GM21528 (cell line): ENCODE data around the gene SYT7.

Source experiments
- ATAC-seq: cut with Tn5 transposase; IDR thresholded peaks from one replicate; pipeline ENCODE4 v1.9.1; 2021; ENCODE audit warnings: mild to moderate bottlenecking, moderate library complexity; ENCODE audit not compliant: unreplicated experiment, low FRiP score

SYT7 gene

DNA sequence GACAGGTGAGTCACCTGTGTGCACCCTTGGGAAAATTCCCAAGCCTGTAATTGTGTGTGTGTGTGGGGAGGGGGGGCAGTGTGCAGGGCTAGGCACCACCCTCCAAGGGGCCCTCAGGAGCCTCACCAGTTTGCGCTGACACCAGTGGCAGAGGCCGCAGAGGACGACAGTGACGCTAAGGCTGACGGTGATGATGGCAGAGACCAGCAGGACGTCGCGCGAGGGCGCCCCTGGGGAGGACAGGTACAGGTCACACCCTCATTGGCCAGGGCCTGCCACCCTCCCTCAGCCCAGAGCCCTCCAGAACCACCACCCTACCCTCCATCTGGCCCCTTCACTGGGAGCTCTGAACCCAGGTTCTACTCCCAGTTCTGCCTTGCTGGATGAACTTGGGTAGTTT, 24.9 kb downstream of the SYT7 start:
- no peak for ATAC-seq

- no peak for ATAC-seq
Measured at GRCh38 chr11:61555051-61555969, 25.6 kb downstream of the SYT7 start.

GRCh38 chr11:61554172-61554988, 26.5 kb downstream of the SYT7 start:
- no peak for ATAC-seq

DNA sequence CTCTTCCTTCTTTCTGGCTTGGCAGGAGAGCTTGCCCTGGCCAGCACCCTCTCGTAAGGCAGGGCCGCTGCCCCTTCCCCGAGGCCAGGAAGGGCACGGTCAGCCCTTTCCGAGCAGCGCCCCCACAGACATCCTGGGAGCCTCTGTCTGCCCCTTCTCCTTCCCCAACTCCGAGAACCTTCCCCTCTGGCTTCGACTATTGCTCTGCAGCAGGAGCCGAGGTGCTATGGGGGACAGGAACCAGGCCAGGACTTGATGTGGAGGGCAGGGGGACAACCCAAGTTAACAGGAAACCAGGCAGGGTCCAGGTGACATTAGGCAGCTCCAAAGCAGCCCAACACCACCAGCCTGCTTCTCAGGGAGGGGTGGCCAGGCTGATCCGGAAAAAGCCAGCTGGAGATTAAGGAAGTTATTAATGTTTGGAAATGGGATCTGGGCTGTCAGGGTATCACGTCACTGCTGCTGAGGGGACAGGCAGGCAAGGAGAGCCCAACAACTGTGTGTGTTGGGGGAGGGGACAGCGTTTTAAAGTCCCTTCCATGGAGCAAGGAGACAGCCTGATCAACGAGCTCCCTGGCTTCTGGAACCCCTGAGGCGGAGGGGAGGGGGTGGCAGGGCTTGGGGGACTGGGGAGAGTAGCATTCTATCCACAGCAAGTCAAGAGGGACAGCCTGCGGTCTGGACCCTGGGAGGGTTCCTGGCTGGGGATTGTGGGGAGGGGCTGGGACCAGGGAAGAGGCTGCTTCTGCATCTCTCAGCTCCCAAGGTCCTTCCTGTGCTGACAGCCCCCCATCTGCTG, 27.3 kb downstream of the SYT7 start:
- ATAC-seq = no peak

DNA sequence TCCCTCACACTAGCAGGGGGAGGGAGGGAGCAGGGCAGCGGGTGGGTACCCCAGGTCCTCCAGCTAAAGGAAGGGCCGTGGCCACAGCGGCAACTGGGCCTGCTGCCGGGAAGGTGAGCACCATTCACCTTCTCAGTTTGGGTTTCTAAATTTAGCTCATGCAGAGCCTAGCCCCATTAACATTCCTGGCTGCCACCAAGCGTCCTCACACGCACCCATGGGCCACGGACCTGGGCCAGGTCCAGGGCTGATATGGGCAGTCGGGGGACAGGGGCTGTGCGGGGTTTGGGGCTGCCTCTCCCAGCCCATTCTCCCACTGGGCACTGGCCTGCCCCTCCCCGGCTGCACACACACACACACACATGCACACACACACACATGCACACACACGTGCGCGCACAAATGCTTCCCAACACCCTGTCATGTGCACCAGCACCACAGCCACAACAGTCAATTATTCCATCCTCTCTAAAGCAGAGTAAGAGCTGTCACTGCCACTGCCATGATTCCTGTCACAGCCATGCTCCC, 28.7 kb downstream of the SYT7 start:
- no peak for ATAC-seq

DNA sequence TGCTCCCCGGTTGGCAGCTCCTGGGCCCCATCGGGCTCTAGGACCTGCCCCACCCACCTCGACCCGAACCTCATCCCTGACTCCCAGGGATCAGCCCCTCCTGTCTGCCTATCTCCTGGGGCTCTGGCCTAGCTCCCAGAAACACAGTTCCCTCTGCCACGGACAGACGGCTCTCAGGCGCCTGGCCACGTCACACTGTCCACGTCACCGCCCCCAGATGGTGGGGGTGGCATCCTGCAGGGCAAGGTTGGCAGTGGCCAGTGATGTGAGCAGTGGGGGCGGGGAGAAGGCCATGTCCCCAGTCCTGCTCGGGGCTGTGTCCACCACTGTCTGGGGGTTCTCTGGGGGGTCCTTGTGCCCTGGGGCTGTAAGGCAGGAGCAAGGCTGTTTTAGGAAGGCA, 29.2 kb downstream of the SYT7 start:
- ATAC-seq = no peak

GRCh38 chr11:61550665-61551227, 30.1 kb downstream of the SYT7 start:
- no peak for ATAC-seq

DNA sequence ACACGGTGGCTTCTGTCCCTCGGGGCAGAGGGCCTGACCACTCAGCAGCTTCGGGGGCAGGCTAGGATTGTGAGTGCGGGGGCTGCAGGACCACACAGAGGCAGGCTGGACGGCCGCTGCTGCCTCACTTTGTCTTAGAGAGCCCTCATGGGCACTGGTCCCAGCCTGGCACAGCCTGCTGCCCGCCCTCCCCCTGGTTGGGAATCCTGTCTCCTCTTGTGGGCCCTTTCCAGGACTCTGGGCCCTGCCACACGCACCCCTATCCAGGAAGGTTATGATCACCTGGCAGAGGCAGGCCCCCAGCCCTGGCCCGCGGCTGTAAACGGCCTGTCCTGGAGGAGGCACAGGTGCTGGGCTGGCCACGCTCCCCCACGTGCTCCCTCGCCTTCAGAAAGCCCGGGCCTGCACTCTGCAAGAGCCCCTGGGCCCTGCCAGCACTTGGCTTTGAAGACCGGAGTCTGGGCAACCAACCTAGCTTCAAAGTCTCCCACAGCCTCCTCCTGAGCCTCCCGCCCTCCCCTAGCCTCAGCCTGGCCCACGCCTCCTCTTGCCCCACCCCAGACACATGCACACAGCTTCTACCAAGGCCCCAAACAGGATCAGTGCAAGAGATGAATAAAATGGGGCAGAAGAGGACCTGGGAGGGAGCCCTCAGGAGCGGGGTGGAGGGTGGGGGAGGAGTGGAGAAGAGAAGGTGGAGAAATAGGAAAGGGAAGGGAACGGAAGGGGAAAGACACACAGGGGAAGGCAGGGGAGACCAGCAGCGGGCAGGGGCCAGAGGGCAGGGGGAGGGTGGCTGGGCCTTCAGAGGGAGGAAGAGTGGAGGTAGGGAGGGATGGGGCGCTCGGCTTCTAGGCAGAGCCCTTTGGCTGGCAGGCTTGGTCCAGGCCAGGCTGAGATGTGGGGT, 31.0 kb downstream of the SYT7 start:
- ATAC-seq = no peak

GRCh38 chr11:61549177-61549576, 31.7 kb downstream of the SYT7 start:
- ATAC-seq = no peak

GRCh38 chr11:61547246-61547645, 33.6 kb downstream of the SYT7 start:
- ATAC-seq = no peak

- no peak for ATAC-seq
Measured at GRCh38 chr11:61546663-61547062, 34.2 kb downstream of the SYT7 start.

DNA sequence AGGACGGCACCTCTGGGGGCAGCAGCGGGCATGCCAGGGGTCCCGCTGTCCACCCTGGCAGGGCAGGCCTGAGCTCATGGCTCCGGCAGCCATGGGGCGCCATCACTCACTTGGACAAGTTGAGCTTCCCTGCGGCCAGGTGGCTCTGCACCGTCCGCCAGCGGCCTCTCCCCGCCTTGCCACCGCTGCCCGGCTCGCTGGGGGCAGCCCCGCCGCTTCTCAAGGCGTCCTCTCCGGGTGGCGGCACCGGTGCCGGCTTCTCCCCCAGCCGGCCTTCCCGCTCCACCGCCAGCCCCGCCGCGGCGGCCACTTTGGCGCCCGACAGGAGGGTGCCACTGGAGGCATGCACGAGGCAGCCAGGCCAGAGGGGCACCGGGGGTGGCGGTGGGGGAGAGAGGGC, 35.0 kb downstream of the SYT7 start:
- ATAC-seq = no peak

DNA sequence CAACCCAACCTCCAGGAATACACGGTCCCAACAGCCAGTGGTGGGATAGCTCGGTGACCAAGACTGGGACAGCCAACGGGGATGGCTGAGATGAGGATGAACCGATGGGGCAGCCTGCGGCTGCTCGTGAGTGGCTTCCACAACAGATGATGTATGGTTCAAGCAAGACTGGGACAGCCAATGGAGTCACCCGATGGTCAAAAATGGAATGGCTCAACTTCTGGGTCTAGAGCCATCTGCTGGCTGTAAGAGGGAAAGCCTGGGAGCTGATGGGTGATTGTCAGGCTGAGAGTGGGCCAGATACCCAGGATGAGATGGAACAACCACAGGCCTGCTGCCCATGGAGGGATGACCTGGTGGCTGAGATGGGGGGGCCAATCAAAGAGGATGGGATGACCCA, 35.5 kb downstream of the SYT7 start:
- ATAC-seq = no peak

DNA sequence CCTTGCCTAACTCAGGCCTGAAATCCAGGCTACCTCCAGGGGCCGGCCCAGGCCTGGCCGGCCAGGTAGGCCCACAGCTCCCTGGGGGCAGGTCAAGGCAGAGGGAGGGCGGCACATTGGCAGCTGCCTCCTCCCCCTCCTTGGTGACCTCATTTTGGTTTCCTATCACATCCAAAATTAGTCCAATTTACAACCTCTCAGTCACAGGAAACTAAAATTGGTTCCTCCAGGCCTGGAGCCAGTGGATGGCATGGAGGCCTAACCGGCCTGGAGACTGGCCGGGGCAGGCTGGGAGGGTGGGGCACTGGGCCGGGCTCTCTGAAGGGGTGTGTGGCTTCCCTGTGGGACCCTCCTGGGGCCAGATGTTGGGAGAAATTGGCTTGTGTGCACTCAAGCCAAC, 36.4 kb downstream of the SYT7 start:
- ATAC-seq = no peak

DNA sequence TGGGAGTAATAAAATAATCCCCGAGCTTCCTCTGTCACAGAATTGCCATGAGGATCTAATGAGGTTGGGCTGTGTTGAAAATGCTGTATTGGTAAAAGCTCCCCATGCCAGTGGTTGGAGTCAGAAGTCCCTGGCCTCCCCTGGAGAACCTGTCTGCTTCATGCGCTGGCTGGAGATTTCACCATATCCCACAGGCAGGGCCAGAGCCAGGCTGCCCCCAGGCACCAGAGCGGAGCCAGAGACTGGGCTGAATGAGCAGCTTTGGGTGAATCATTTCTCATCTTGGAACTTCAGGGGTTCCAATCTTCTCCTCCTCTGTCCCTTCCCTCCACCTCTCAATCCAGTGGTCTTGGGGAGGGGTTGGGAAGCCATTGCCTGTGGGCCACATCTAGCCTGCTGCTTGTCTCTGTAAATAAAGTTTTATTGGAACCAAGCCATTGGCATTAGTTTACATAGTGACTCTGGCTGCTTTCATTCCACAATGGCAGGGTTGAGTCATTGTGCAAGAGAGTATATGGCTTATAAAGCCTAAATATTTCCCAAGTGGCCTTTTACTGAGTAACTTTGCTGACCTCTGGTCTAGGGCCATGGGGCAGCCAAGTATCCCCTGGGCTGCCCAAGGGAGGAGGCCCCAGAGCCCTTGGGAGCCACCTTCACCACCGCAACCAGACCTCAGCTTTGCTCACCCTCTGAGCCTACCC, 37.1 kb downstream of the SYT7 start:
- no peak for ATAC-seq

DNA sequence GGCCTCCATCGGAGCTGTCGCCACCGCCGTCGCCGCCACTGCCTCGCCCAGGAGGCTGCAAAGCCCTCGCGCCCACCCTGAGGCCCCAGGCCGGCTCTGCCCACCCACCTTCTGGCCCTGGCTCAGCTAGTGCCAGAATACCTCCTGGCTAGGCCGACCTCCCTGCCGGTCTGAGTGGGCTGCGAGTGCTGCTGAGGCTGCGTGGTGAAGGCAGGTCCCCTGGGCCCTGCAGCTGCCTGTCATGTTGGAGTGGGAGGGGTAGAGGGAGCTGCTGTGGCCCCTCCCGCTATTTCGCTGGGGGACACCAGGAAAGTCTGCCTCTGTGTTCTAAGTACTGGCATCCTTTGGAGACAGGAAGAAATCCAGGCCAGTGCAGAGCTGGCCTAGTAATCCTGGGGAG, 38.2 kb downstream of the SYT7 start:
- ATAC-seq = no peak

DNA sequence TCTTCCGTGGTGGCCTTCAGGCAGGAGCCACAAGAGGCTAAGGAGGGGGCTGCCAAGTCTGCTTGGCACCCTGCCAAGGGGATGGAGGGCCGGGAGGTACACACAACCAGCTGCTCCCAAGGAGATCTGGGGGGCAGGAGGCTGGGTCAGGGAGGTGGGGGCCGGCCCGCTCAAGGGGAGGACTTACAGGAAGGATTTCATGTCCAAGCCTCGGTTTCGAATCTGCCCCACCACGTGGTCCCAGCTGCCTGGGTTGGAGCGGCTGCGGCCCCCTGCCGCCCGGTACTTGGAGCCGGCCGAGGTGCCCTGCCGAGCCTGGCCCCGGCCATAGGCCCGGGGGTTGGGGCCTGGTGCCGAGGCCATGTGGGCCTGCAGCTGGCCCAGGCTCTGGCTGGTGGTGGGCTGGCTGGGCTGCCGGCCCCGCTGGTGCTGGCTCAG, 38.8 kb downstream of the SYT7 start:
- no peak for ATAC-seq

- ATAC-seq = no peak
Measured at GRCh38 chr11:61541598-61541997, 39.3 kb downstream of the SYT7 start.

DNA sequence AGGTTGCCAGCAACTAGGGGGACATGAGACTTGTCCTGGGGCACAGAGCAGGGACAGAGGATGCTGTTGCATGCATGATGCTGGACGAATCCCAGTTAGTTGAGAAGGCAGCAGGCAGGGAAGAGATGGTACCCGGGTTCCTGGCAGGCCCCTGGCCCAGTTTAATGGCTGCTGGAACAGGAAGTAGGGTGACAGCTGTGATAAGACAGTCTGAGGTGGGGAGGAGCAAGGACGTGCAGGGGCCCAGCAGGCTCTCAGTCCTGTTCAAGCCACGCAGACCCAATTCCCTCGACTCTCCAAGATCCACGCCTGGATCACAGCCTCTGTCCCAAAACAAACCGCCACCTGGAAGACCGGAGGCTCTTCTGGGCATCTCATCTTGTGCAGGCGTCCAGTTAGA, 40.3 kb downstream of the SYT7 start:
- ATAC-seq = no peak
